Stomach (tissue), 4 donors: ENCODE results near the gene NRG2.

ENCODE experiments used
- CTCF ChIP-seq, 7 experiments: fragments of 450-650 bp in 4 of 7; fragments of 200-600 bp in 3 of 7; sonication (generic) in 3 of 7; IDR thresholded peaks; one replicate each; pipeline ENCODE4 v1.5.1; 2016 to 2019; ENCODE audit warnings: antibody characterized with exemption in 7 of 7, control low read depth in 2 of 7, mild to moderate bottlenecking in 1 of 7
- EP300 ChIP-seq: sonication (generic); formaldehyde crosslinking; IDR thresholded peaks from one replicate; pipeline ENCODE4 v1.6.1; 2017; ENCODE audit warnings: antibody characterized with exemption
- POLR2A ChIP-seq, 4 donors: fragments of 450-650 bp; IDR thresholded peaks; one replicate each; pipeline ENCODE4 v1.6.1; 2016; ENCODE audit warnings: antibody characterized with exemption in 4 of 4, control low read depth in 2 of 4, mild to moderate bottlenecking in 1 of 4, moderate library complexity in 1 of 4
- POLR2AphosphoS5 ChIP-seq, 3 donors: sonication (generic); formaldehyde crosslinking; IDR thresholded peaks; one replicate each; pipeline ENCODE4 v1.6.1; 2016; ENCODE audit warnings: antibody characterized with exemption in 3 of 3

DNA sequence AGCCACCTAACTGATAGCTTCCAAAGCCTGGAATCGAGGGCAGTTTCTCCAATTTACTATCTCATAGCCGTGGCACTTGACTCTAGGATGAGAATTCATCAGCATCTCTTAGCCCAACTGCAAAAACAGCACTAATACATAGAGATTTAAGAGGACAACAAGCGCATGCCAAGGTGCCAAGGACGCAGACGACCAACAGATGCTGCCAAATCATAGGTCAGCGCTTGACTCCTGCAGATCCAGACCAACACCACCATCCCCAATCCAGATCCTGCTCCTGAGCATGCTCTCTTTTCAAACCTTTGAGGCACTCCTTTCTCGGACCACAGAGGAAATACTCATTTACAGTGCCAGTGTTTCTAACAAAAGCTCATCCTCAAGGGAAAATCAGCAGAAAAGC, 24.6 kb downstream of the NRG2 start:
- TF ChIP-seq CTCF (IDR thresholded peaks at IDR 0.05) (no peak), POLR2A (IDR thresholded peaks at IDR 0.05) (no peak), EP300 (no peak), POLR2AphosphoS5 (IDR thresholded peaks at IDR 0.05) (no peak)
